NCI-H1092 treated with DMSO at 0.1 percent for 48 hours (cell line): ENCODE measurements around the gene DRGX.

ENCODE experiments used
- DNase-seq: peaks from one replicate; lab custom pipeline; 2025; lab: John Stamatoyannopoulos, UW

Gene DRGX

DNA sequence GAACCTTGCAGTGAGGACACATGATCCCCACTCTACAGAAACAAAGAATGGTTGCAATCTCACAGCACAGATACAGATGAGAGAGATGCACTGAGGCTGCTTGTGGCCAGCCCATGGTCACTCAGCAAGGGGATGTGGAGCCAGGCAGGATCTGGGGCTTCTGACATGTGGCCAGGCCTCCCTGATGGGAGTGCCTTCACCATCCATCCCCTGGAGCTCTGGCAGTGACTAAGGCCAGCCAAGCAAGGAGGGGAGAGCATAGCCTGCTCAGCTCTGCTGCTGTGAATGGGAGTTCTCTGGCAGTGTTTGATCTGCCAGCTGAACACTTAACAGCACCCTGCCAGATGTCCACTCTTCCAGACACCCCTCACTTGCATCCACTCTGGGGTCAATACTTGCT lies 77.1 kb downstream of the DRGX start:
- DNase-seq = no peak

DNA sequence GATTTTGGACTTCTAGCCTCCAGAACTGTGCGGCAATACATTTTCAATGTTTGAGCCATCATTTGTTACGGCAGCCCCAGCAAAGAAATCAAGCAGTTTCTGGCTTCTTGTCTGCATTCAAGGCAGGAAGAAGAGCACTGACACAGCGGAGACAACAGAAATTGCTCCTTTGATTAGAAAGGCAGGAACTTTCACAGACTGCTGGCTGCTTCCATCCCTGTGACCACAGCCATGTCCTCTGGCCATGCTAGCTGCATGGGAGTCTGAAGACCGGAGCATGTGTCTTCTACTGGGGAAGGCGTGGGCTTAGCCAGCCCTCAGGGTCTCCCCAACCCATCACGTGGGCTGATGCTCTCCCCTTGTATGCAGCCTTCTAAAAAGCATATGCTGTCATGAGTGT lies 77.9 kb downstream of the DRGX start:
- DNase-seq = no peak

DNA sequence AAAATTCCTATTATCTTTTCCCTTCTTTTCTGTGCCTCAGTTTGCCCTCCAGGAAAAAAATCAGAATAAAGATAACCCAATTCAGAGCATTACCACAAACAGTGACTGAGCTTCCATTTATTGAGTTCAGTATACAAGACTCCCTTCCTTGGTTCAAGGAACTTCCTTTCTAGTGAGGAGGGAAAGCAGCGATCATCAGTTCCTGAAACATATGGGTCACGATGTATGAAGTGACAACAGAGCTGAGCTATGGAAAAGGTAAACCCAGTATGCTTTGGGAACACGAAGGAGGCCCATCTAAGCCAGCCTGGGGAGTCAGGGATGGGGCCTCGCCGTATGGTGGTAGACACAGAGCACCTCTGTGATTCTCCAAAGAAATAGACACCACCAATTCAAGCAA lies 81.1 kb downstream of the DRGX start:
- no peak for DNase-seq
